Measurements from ENCODE around the gene USP47. TPM values are rescaled to one million over a fixed set of nuclear protein-coding genes. Genes with fewer than 3 reads are reported as not detected.

Gene USP47
- total and polyA plus RNA-seq, 5 donors from 2014 or later, result 35.7 to 79.0 (median 41.8) TPM

- Mint-ChIP-seq H3K27ac (peak overlapping the region in 1 of 3 donors; percentile 3), H3K4me1 (no peaks in the 10 kb centered on the region), H3K27me3 (peaks cover 31% of the 10 kb centered on the region), H3K9me3 (peaks cover 0 to 3% (median 0%) of the 10 kb centered on the region in 7 donors), H3K4me3 (no peak overlapping the region), H3K36me3 (no peaks in the 10 kb centered on the region)
- Histone ChIP-seq H3K36me3 (ENCODE audit: control insufficient read depth, insufficient read depth, low read length) (no peaks in the 10 kb centered on the region), H3K9me3 (ENCODE audit: control insufficient read depth in 2 of 2, low read length in 2 of 2) (no peaks in the 10 kb centered on the region), H3K4me3 (ENCODE audit: low read depth, low read length) (no peak overlapping the region), H3K27ac (ENCODE audit: insufficient read depth, low read length, poor library complexity, severe bottlenecking) (no peak overlapping the region), H3K27me3 (ENCODE audit: control insufficient read depth, insufficient read depth, low read length) (peaks cover 13% of the 10 kb centered on the region), H3K4me1 (ENCODE audit: control insufficient read depth, insufficient read depth, low read length, poor library complexity, severe bottlenecking) (no peaks in the 10 kb centered on the region)
- no peak for ATAC-seq (ENCODE audit: low read depth in 2 of 2)
- no peak for DNase-seq
Measured at GRCh38 chr11:11808992-11809615, 32.7 kb upstream of the USP47 start.

DNA sequence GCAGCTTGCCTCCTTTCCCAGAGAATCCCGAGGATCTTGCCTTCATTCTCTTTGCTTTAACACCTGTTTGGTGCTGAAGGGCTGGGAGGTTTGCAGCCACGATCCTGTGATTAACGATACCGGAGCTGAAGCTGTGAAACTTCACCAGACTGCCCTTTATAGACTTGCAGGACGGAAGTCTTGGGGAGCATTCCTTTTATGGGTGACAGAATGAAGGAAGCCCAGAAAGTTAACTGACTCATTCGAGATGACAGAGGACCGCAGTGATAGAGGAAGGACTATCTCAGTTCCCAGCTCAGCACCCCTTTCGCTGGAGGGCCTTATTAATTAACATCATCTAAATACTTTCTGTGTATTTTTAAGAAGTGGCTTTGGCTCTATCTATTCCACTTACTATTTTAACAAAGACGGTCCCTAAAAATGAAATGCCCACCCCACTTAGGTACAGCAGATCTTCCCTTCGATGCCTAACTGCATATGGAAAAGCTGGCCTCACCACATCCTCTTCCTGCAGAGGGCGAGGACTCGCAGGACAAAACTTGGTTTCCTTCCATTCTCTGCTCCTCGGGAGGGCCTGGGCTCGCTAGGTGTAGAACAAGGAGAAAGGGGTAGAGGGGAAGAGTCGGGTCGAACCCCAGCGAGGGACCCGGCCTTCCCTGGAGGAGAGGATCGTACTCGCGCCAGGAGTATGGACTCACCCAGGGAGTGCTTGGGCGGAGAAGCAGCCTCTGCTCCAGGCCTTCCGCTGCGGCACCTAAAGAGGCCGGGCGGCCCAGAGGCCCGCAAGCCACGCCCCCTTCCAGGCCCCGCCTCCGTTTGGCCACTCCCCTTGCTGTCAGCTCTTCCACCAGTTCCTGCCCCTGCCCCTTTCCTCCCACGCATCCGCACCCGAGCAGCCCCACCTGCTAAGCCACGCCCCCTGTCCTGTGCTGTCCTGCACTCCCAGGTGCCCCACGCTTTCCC is 30.7 kb upstream of the USP47 start:
- H3K4me1 Mint-ChIP-seq, result no peaks in the 10 kb centered on the region
- no peak overlapping the region for H3K4me3 Mint-ChIP-seq
- H3K36me3 Mint-ChIP-seq, result no peaks in the 10 kb centered on the region
- no peak for DNase-seq
- no peaks in the 10 kb centered on the region for H3K9me3 ChIP-seq (ENCODE audit: control insufficient read depth in 2 of 2, low read length in 2 of 2)
- no peak overlapping the region for H3K27ac Mint-ChIP-seq
- no peaks in the 10 kb centered on the region for H3K9me3 Mint-ChIP-seq
- ATAC-seq (ENCODE audit: low read depth in 2 of 2), result no peak
- H3K27ac ChIP-seq (ENCODE audit: insufficient read depth, low read length, poor library complexity, severe bottlenecking), result no peak overlapping the region
- no peaks in the 10 kb centered on the region for H3K36me3 ChIP-seq (ENCODE audit: control insufficient read depth, insufficient read depth, low read length)
- peaks cover 25% of the 10 kb centered on the region for H3K27me3 Mint-ChIP-seq
- H3K4me3 ChIP-seq (ENCODE audit: low read depth, low read length), result no peak overlapping the region
- H3K4me1 ChIP-seq (ENCODE audit: control insufficient read depth, insufficient read depth, low read length, poor library complexity, severe bottlenecking), result no peaks in the 10 kb centered on the region
- peaks cover 9% of the 10 kb centered on the region for H3K27me3 ChIP-seq (ENCODE audit: control insufficient read depth, insufficient read depth, low read length)

DNA sequence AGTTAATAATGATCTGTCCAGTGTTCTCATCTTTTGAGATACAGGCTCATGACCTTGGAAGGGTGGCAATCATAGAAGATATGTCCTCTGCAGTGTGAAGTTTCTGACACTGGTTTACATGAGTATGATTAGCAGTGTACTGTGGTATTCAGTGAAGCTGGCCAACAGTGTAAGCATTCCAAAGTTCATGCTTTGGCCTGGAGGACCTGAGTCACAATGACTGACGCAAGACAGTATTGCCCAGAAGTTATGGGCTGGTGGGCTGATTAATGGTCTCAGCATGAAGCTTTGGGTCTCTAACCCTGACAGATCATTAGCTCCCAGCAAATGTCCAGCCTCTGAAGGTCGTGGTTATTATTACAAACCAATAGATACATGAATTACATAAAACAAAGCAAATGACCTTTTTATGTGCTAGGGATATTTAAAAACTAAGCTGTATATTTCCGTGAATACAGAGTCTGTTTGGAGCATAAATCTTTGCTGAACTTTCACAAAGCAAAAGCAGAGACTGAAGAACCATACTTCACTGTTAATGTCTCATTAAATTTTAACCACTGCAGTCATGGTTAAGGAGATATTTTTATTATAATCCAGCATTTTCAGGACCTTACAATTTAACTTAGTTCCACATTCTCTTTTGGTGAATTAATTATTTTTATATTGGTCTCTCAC is 28.3 kb upstream of the USP47 start:
- no peaks in the 10 kb centered on the region for H3K4me1 Mint-ChIP-seq
- ATAC-seq (ENCODE audit: low read depth in 2 of 2) (no peak), DNase-seq (no peak)
- H3K4me1 ChIP-seq (ENCODE audit: control insufficient read depth, insufficient read depth, low read length, poor library complexity, severe bottlenecking), result no peaks in the 10 kb centered on the region
- H3K27ac Mint-ChIP-seq, result no peak overlapping the region
- peaks cover 28% of the 10 kb centered on the region for H3K27me3 Mint-ChIP-seq
- peaks cover 0 to 2% (median 0%) of the 10 kb centered on the region in 7 donors for H3K9me3 Mint-ChIP-seq
- no peak overlapping the region for H3K4me3 ChIP-seq (ENCODE audit: low read depth, low read length)
- no peaks in the 10 kb centered on the region for H3K36me3 ChIP-seq (ENCODE audit: control insufficient read depth, insufficient read depth, low read length)
- no peak overlapping the region for H3K4me3 Mint-ChIP-seq
- H3K36me3 Mint-ChIP-seq, result no peaks in the 10 kb centered on the region
- H3K27me3 ChIP-seq (ENCODE audit: control insufficient read depth, insufficient read depth, low read length), result peaks cover 6% of the 10 kb centered on the region
- no peak overlapping the region for H3K27ac ChIP-seq (ENCODE audit: insufficient read depth, low read length, poor library complexity, severe bottlenecking)
- H3K9me3 ChIP-seq (ENCODE audit: control insufficient read depth in 2 of 2, low read length in 2 of 2), result no peaks in the 10 kb centered on the region

DNA sequence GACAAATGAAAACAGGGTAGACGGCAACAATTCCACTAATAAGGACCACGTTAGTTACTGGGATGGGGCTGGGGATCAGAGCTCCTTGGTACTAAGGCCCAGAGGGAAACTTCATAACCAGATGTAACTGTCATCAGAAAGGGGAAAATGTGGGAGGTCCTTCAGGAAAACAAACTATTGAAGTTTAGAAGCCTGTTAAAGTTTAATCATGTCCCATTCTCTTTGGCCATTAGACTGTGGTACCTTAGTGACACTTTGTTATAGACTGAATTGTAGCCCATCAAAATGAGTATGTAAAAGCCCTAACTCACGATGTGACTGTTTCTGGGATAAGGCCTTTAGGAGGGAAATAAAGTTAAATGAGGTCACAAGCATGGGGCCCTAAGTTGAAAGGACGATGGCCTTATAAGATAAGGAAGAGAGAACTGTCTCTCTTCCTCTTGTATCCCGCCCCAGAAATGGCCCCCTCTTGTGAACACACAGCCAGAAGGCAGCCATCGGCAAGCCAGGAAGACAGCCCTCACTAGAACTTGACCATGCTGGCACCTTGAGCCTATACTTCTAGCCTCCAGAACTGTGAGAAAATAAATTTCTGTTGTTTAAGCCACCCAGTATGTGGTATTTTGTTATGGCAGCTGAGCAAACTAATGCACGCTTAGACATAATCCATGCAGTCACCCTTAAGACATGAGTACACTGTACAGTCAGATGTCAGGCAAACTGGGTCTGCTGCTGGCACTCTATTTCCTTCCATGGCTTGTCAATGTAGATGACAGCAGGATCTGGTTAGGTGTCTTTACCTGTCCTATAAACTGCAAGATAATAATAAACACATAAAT is 26.9 kb upstream of the USP47 start:
- H3K36me3 ChIP-seq (ENCODE audit: control insufficient read depth, insufficient read depth, low read length), result no peaks in the 10 kb centered on the region
- H3K4me3 ChIP-seq (ENCODE audit: low read depth, low read length), result no peak overlapping the region
- H3K4me3 Mint-ChIP-seq, result no peak overlapping the region
- peaks cover 31% of the 10 kb centered on the region for H3K27me3 Mint-ChIP-seq
- no peak for ATAC-seq (ENCODE audit: low read depth in 2 of 2)
- H3K27ac ChIP-seq (ENCODE audit: insufficient read depth, low read length, poor library complexity, severe bottlenecking), result no peak overlapping the region
- peaks cover 8% of the 10 kb centered on the region for H3K27me3 ChIP-seq (ENCODE audit: control insufficient read depth, insufficient read depth, low read length)
- no peak overlapping the region for H3K27ac Mint-ChIP-seq
- no peak for DNase-seq
- H3K9me3 ChIP-seq (ENCODE audit: control insufficient read depth in 2 of 2, low read length in 2 of 2), result no peaks in the 10 kb centered on the region
- peaks cover 0 to 2% (median 0%) of the 10 kb centered on the region in 7 donors for H3K9me3 Mint-ChIP-seq
- H3K4me1 ChIP-seq (ENCODE audit: control insufficient read depth, insufficient read depth, low read length, poor library complexity, severe bottlenecking), result no peaks in the 10 kb centered on the region
- no peaks in the 10 kb centered on the region for H3K4me1 Mint-ChIP-seq
- no peaks in the 10 kb centered on the region for H3K36me3 Mint-ChIP-seq

DNA sequence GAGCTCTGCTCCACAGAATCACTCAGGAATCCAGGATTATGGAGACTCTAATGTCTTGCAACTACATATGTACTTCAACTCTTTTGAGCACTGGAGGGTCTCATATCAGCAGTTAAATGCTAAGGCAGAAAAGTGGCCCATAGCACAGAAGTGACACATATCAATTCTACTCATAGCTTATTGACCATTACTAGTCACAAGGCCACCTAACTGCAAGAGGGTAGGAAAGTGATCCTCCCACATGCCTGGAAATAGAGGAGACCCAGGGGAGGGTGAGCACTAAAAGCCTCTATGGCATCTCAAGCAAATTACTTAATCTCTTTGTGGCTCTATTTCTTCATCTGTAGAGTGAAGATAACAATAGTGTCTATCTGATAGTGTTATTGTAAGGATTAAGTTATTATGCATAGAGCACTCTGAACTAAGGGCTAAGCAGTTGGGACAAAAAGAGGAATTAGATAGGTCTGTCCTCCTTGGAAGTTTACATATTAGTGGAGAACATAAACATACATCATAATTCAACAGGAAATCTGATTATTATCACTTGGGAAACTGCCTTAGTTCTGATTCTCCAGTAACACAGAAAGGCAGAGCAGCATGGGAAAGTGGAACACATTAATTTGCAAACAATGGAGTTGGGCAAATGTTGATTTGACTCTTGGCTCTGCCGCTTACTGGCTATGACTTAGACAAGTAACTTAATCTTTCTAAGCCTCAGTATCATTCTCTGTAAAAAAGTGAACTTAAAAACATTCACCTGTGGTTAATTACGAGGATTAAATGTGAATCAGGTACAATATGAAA is 25.1 kb upstream of the USP47 start:
- Mint-ChIP-seq H3K4me3 (no peak overlapping the region), H3K9me3 (peaks cover 0 to 2% (median 0%) of the 10 kb centered on the region in 7 donors), H3K27ac (no peak overlapping the region), H3K36me3 (no peaks in the 10 kb centered on the region), H3K27me3 (peaks cover 35% of the 10 kb centered on the region), H3K4me1 (no peaks in the 10 kb centered on the region)
- no peak overlapping the region for H3K27ac ChIP-seq (ENCODE audit: insufficient read depth, low read length, poor library complexity, severe bottlenecking)
- ATAC-seq (ENCODE audit: low read depth in 2 of 2) (no peak), DNase-seq (no peak)
- H3K4me1 ChIP-seq (ENCODE audit: control insufficient read depth, insufficient read depth, low read length, poor library complexity, severe bottlenecking), result no peaks in the 10 kb centered on the region
- peaks cover 6% of the 10 kb centered on the region for H3K27me3 ChIP-seq (ENCODE audit: control insufficient read depth, insufficient read depth, low read length)
- H3K36me3 ChIP-seq (ENCODE audit: control insufficient read depth, insufficient read depth, low read length), result no peaks in the 10 kb centered on the region
- H3K4me3 ChIP-seq (ENCODE audit: low read depth, low read length), result no peak overlapping the region
- no peaks in the 10 kb centered on the region for H3K9me3 ChIP-seq (ENCODE audit: control insufficient read depth in 2 of 2, low read length in 2 of 2)

DNA sequence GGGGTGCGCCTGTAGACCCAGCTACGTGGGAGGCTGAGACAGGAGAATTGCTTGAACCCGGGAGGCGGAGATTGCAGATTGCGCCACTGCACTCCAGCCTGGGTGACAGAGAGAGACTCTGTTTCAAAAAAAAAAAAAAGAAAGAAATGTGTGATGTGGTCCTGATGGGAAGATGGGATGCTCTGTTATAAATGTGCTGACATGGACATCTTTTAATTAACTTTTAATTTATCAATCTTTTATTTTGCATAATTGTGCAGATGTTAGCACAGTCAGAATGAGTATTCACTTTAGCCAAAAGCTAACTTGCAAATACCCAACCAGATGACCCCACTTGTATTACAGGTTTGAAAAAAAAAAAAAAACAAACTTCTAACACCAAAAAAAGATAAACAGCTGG is 23.8 kb upstream of the USP47 start:
- Histone ChIP-seq H3K4me1 (ENCODE audit: control insufficient read depth, insufficient read depth, low read length, poor library complexity, severe bottlenecking) (no peaks in the 10 kb centered on the region), H3K9me3 (ENCODE audit: control insufficient read depth in 2 of 2, low read length in 2 of 2) (no peaks in the 10 kb centered on the region), H3K36me3 (ENCODE audit: control insufficient read depth, insufficient read depth, low read length) (no peaks in the 10 kb centered on the region), H3K27ac (ENCODE audit: insufficient read depth, low read length, poor library complexity, severe bottlenecking) (no peak overlapping the region), H3K27me3 (ENCODE audit: control insufficient read depth, insufficient read depth, low read length) (peaks cover 4% of the 10 kb centered on the region), H3K4me3 (ENCODE audit: low read depth, low read length) (no peak overlapping the region)
- DNase-seq (no peak), ATAC-seq (ENCODE audit: low read depth in 2 of 2) (no peak)
- no peaks in the 10 kb centered on the region for H3K36me3 Mint-ChIP-seq
- H3K4me3 Mint-ChIP-seq, result no peak overlapping the region
- no peaks in the 10 kb centered on the region for H3K4me1 Mint-ChIP-seq
- H3K9me3 Mint-ChIP-seq, result peaks cover 0 to 2% (median 0%) of the 10 kb centered on the region in 7 donors
- peaks cover 35% of the 10 kb centered on the region for H3K27me3 Mint-ChIP-seq
- peak overlapping the region in 1 of 3 donors; percentile 33 for H3K27ac Mint-ChIP-seq
